Trophoblast cell (in vitro differentiated cells and primary cell): ENCODE measurements around the gene ANKS1B.
A peak's percentile ranks its signal among the peaks of the same experiment; 100 is the strongest.

ENCODE experiments used
- DNase-seq, 2 donors: peaks; one replicate each; pipeline ENCODE4 v3.0.0-alpha.2; 2016
- H2AFZ ChIP-seq: 2 replicates; pipeline ENCODE4 v1.6.1; 2013; ENCODE audit warnings: low read length, moderate library complexity, mild to moderate bottlenecking; ENCODE audit not compliant: insufficient read depth, poor library complexity
- H2AK5ac ChIP-seq: 2 replicates; pipeline ENCODE4 v1.6.1; 2013; ENCODE audit warnings: mild to moderate bottlenecking, low read length
- H2BK120ac ChIP-seq: 2 replicates; pipeline ENCODE4 v1.6.1; 2013; ENCODE audit warnings: low read length, mild to moderate bottlenecking, moderate library complexity; ENCODE audit not compliant: insufficient read depth, poor library complexity
- H2BK12ac ChIP-seq: 2 replicates; pipeline ENCODE4 v1.6.1; 2013; ENCODE audit warnings: mild to moderate bottlenecking, low read length, moderate library complexity
- H2BK5ac ChIP-seq: 2 replicates; pipeline ENCODE4 v1.6.1; 2013; ENCODE audit warnings: low read length, low read depth, moderate library complexity, mild to moderate bottlenecking; ENCODE audit not compliant: poor library complexity
- H3K14ac ChIP-seq: 2 replicates; pipeline ENCODE4 v1.6.1; 2013; ENCODE audit warnings: mild to moderate bottlenecking, low read length
- H3K18ac ChIP-seq: 2 replicates; pipeline ENCODE4 v1.6.1; 2013; ENCODE audit warnings: mild to moderate bottlenecking, low read length
- H3K23ac ChIP-seq: 2 replicates; pipeline ENCODE4 v1.6.1; 2013; ENCODE audit warnings: low read length
- H3K27ac ChIP-seq: 2 replicates; pipeline ENCODE4 v1.5.1; 2013; ENCODE audit warnings: low read depth, mild to moderate bottlenecking, inconsistent platforms, low read length, moderate library complexity
- H3K27me3 ChIP-seq: 2 replicates; pipeline ENCODE4 v1.6.1; 2013; ENCODE audit warnings: inconsistent platforms, mild to moderate bottlenecking, low read length, moderate library complexity; ENCODE audit not compliant: insufficient read depth
- H3K36me3 ChIP-seq, 2 experiments: 1 replicate in 1 of 2; 2 replicates in 1 of 2; pipeline ENCODE4 v1.6.1; 2013; ENCODE audit warnings: low read length in 2 of 2, mild to moderate bottlenecking in 2 of 2, moderate library complexity in 1 of 2; ENCODE audit not compliant: insufficient read depth in 2 of 2, control insufficient read depth in 1 of 2
- H3K4ac ChIP-seq: 2 replicates; pipeline ENCODE4 v1.6.1; 2013; ENCODE audit warnings: low read depth, mild to moderate bottlenecking, low read length, moderate library complexity
- H3K4me1 ChIP-seq, 2 experiments: 1 replicate in 1 of 2; 2 replicates in 1 of 2; pipeline ENCODE4 v1.6.1; 2013; ENCODE audit warnings: low read length in 2 of 2, mild to moderate bottlenecking in 2 of 2, moderate library complexity in 1 of 2; ENCODE audit not compliant: insufficient read depth in 2 of 2, control insufficient read depth in 1 of 2
- H3K4me2 ChIP-seq: 2 replicates; pipeline ENCODE4 v1.6.1; 2013; ENCODE audit warnings: inconsistent platforms, mild to moderate bottlenecking, low read length, moderate library complexity
- H3K4me3 ChIP-seq: 2 replicates; pipeline ENCODE4 v1.5.1; 2013; ENCODE audit warnings: mild to moderate bottlenecking, low read depth, low read length, inconsistent platforms
- H3K79me1 ChIP-seq: one replicate; pipeline ENCODE4 v1.6.1; 2013; ENCODE audit warnings: low read length
- H3K79me2 ChIP-seq: 2 replicates; pipeline ENCODE4 v1.6.1; 2013; ENCODE audit warnings: low read length, mild to moderate bottlenecking; ENCODE audit not compliant: control insufficient read depth, insufficient read depth, poor library complexity
- H3K9ac ChIP-seq: 2 replicates; pipeline ENCODE4 v1.6.1; 2013; ENCODE audit warnings: mild to moderate bottlenecking, low read length
- H3K9me3 ChIP-seq: 2 replicates; pipeline ENCODE4 v1.6.1; 2013; ENCODE audit warnings: low read depth, mild to moderate bottlenecking, control low read depth, inconsistent platforms, low read length; ENCODE audit not compliant: insufficient read depth
- H4K12ac ChIP-seq: 2 replicates; pipeline ENCODE4 v1.6.1; 2013; ENCODE audit warnings: low read depth, mild to moderate bottlenecking, low read length, moderate library complexity
- H4K8ac ChIP-seq: 2 replicates; pipeline ENCODE4 v1.6.1; 2013; ENCODE audit warnings: low read depth, mild to moderate bottlenecking, low read length, moderate library complexity
- H4K91ac ChIP-seq: one replicate; pipeline ENCODE4 v1.6.1; 2013; ENCODE audit warnings: low read depth, mild to moderate bottlenecking, low read length, moderate library complexity
- WGBS: extraction: QIAGEN DNeasy Blood & Tissue Kit; methylation state at CpG from one replicate; pipeline ENCODE4 v1.1.7; 2013; ENCODE audit warnings: missing lambda C conversion rate; ENCODE audit not compliant: insufficient read length, insufficient coverage; ENCODE audit errors: extremely low coverage; 5-methylcytosine and 5-hydroxymethylcytosine counted together

Gene ANKS1B

GRCh38 chr12:99068993-99069747, 915.6 kb downstream of the ANKS1B start:
- no peak overlapping the region for H2AFZ ChIP-seq

GRCh38 chr12:99067171-99067785, 917.5 kb downstream of the ANKS1B start:
- no peak overlapping the region for H3K23ac ChIP-seq
- no peak overlapping the region for H3K27ac ChIP-seq
- H4K91ac ChIP-seq: no peak overlapping the region
- no peak overlapping the region for H2BK120ac ChIP-seq
- no peak overlapping the region for H2BK5ac ChIP-seq
- H2BK12ac ChIP-seq: no peak overlapping the region
- H3K4me2 ChIP-seq: no peak overlapping the region
- H3K18ac ChIP-seq: no peak overlapping the region
- H3K79me2 ChIP-seq: no peaks in the 10 kb centered on the region
- peak in 1 of 2 donors; percentile 11 for DNase-seq
- H3K27me3 ChIP-seq: no peaks in the 10 kb centered on the region
- no peak overlapping the region for H2AK5ac ChIP-seq
- no peak overlapping the region for H3K9ac ChIP-seq
- H3K36me3 ChIP-seq: no peaks in the 10 kb centered on the region
- no peak overlapping the region for H2AFZ ChIP-seq
- no peak overlapping the region for H4K12ac ChIP-seq
- H3K14ac ChIP-seq: no peak overlapping the region
- WGBS: no CpG with 5 or more reads among the region's 1 CpG
- no peaks in the 10 kb centered on the region for H3K9me3 ChIP-seq
- H3K79me1 ChIP-seq: no peaks in the 10 kb centered on the region
- no peak overlapping the region for H3K4ac ChIP-seq
- no peak overlapping the region for H3K4me3 ChIP-seq
- H4K8ac ChIP-seq: no peak overlapping the region
- no peaks in the 10 kb centered on the region for H3K4me1 ChIP-seq

More at GRCh38 chr12:99068993-99069747, 915.6 kb downstream of the ANKS1B start:
- H3K4me3 ChIP-seq: no peak overlapping the region
- H3K79me2 ChIP-seq: no peaks in the 10 kb centered on the region
- H3K14ac ChIP-seq: no peak overlapping the region
- no peak overlapping the region for H2BK120ac ChIP-seq
- H3K4ac ChIP-seq: no peak overlapping the region
- no peak overlapping the region for H3K23ac ChIP-seq
- H3K36me3 ChIP-seq: no peaks in the 10 kb centered on the region
- DNase-seq: no peak
- no peaks in the 10 kb centered on the region for H3K27me3 ChIP-seq
- H2BK12ac ChIP-seq: no peak overlapping the region
- no peak overlapping the region for H2BK5ac ChIP-seq
- H2AK5ac ChIP-seq: no peak overlapping the region
- H3K9ac ChIP-seq: no peak overlapping the region
- no peak overlapping the region for H4K91ac ChIP-seq
- no CpG with 5 or more reads among the region's 5 CpGs for WGBS
- no peak overlapping the region for H3K18ac ChIP-seq
- H3K27ac ChIP-seq: no peak overlapping the region
- H4K12ac ChIP-seq: no peak overlapping the region
- no peaks in the 10 kb centered on the region for H3K4me1 ChIP-seq
- no peak overlapping the region for H4K8ac ChIP-seq
- H3K9me3 ChIP-seq: no peaks in the 10 kb centered on the region
- no peaks in the 10 kb centered on the region for H3K79me1 ChIP-seq
- H3K4me2 ChIP-seq: no peak overlapping the region

GRCh38 chr12:99066726-99067125, 918.0 kb downstream of the ANKS1B start:
- no peak overlapping the region for H3K14ac ChIP-seq

GRCh38 chr12:99063182-99063581, 921.6 kb downstream of the ANKS1B start:
- Histone ChIP-seq H3K4me2 (no peak overlapping the region), H2AK5ac (no peak overlapping the region), H2BK5ac (no peak overlapping the region), H3K79me2 (no peaks in the 10 kb centered on the region), H2BK120ac (no peak overlapping the region), H3K14ac (no peak overlapping the region), H3K27ac (no peak overlapping the region), H3K18ac (no peak overlapping the region), H3K4me3 (no peak overlapping the region), H4K91ac (no peak overlapping the region), H3K36me3 (no peaks in the 10 kb centered on the region), H4K8ac (no peak overlapping the region), H3K9ac (no peak overlapping the region), H2AFZ (no peak overlapping the region), H3K4ac (no peak overlapping the region), H4K12ac (no peak overlapping the region), H3K4me1 (no peaks in the 10 kb centered on the region), H3K27me3 (no peaks in the 10 kb centered on the region), H3K9me3 (no peaks in the 10 kb centered on the region), H3K23ac (no peak overlapping the region), H3K79me1 (no peaks in the 10 kb centered on the region), H2BK12ac (no peak overlapping the region)
- no CpG with 5 or more reads among the region's 4 CpGs for WGBS
- no peak for DNase-seq

More at GRCh38 chr12:99066726-99067125, 918.0 kb downstream of the ANKS1B start:
- WGBS: no CpG with 5 or more reads among the region's 3 CpGs
- H3K4me1 ChIP-seq: no peaks in the 10 kb centered on the region
- no peak overlapping the region for H3K23ac ChIP-seq
- DNase-seq: no peak
- no peak overlapping the region for H3K4ac ChIP-seq
- H4K12ac ChIP-seq: no peak overlapping the region
- no peaks in the 10 kb centered on the region for H3K27me3 ChIP-seq
- no peak overlapping the region for H4K8ac ChIP-seq
- H3K9me3 ChIP-seq: no peaks in the 10 kb centered on the region
- no peak overlapping the region for H3K9ac ChIP-seq
- H3K4me3 ChIP-seq: no peak overlapping the region
- H2BK120ac ChIP-seq: no peak overlapping the region
- H3K27ac ChIP-seq: no peak overlapping the region
- no peaks in the 10 kb centered on the region for H3K79me1 ChIP-seq
- H3K18ac ChIP-seq: no peak overlapping the region
- H2AK5ac ChIP-seq: no peak overlapping the region
- no peak overlapping the region for H2AFZ ChIP-seq
- H3K4me2 ChIP-seq: no peak overlapping the region
- no peak overlapping the region for H2BK12ac ChIP-seq
- H2BK5ac ChIP-seq: no peak overlapping the region
- no peak overlapping the region for H4K91ac ChIP-seq
- H3K79me2 ChIP-seq: no peaks in the 10 kb centered on the region
- H3K36me3 ChIP-seq: no peaks in the 10 kb centered on the region
